Measurements from ENCODE around the gene ZNF620. TPM values are rescaled to one million over a fixed set of nuclear protein-coding genes. Genes with fewer than 3 reads are reported as not detected.
"Not testable (repeated sequence)": the region's sequence is repeated elsewhere in the genome, so short reads cannot be mapped to it uniquely, and the experiment has no call there.

ZNF620 gene
- polyA plus RNA-seq, 3 donors: 1.3 to 1.7 (median 1.3) TPM

DNA sequence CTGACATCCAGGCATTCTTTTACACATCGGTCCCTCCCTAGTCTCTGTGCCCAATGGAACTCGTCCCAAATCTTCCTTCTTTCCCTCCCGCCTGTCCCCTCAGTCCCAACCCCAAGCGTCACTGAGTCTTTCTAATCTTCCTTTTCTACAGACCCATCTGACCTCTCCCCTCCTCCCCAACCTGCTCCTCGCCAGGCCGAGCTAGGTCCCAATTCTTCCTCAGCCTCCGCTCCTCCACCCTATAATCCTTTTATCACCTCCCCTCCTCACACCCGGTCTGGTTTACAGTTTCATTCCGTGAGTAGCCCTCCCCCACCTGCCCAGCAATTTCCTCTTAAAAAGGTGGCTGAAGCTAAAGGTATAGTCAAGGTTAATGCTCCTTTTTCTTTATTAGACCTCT is 56.6 kb downstream of the ZNF620 start:
- WGBS, 3 donors: 76 to 91% (median 81%) methylated on average over 9 of the region's 9 CpGs

DNA sequence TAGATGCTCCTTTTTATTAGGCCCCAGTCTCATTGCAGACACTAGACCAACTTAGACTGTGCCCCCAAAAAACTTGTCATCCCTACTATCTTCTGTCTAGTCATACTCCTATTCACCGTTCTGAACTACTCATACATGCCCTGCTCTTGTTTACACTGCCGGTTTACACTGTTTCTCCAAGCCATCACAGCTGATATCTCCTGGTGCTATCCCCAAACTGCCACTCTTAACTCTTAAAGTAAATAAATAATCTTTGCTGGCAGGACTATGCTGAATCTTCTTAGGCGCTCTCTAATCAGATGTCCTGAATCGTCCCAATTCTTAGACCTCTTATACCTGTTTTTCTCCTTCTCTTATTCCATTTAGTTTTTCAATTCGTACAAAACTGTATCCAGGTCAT is 59.8 kb downstream of the ZNF620 start:
- H3K27ac ChIP-seq (ENCODE audit: low read depth, low read length): not testable (repeated sequence)
- 69 to 88% (median 86%) methylated on average over 5 of the region's 5 CpGs for WGBS, 3 donors

More for the DNA sequence above, 56.6 kb downstream of the ZNF620 start:
- not testable (repeated sequence) for H3K27ac ChIP-seq (ENCODE audit: low read depth, low read length)

DNA sequence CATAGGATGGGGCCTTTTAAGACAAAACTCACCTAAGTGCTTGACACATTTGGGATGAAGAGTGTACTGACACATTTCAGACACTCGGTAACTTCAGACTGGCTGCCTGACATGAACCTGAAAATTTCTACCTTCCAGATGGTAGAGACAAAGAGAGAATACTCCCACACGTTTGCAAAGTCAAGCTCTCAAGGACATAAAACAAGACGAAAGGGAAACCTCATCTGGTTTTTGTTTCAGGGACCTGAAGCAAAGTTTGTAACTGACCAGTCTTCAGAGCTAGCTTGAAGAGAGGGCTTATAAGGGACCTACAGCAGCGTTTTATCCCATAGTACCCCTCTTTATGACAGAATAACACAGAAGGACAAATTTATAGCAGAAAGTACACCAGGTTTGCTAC is 60.9 kb downstream of the ZNF620 start:
- H3K27ac ChIP-seq (ENCODE audit: low read depth, low read length): no peak overlapping the region
- WGBS, 3 donors: 53 to 74% (median 66%) methylated on average over 4 of the region's 4 CpGs

Other genes starting within 250 kb of the ZNF620 start
- 100 to 1,000 TPM in 1 of 3 donors, 10 to 100 TPM in 2; 41.9 to 115 (median 91.3) TPM for gene EIF1B, start 196.3 kb upstream of the ZNF620 start, polyA plus RNA-seq
- 10 to 100 TPM in 1 of 3 donors, 1 to 10 TPM in 2; 1.6 to 10.4 (median 1.7) TPM for gene ENTPD3, start 118.9 kb upstream of the ZNF620 start, polyA plus RNA-seq
- gene RPL14, start 48.7 kb upstream of the ZNF620 start, polyA plus RNA-seq: 1,000 to 10,000 TPM; 1,171 to 1,861 (median 1,277) TPM
- gene ZNF619, start 28.9 kb upstream of the ZNF620 start, polyA plus RNA-seq: 1 to 10 TPM; 1.0 to 1.6 (median 1.3) TPM
- gene ZNF621, start 18.9 kb downstream of the ZNF620 start, polyA plus RNA-seq: 10 to 100 TPM in 1 of 3 donors, 1 to 10 TPM in 2; 4.5 to 11.2 (median 8.1) TPM

Measured in adipose tissue (tissue), 3 donors.